Measurements from ENCODE around the gene DHH. TPM values are rescaled to one million over a fixed set of nuclear protein-coding genes. Genes with fewer than 3 reads are reported as not detected.

DHH gene
- total RNA-seq, 1 donor from 2014 or later, result 0.41 TPM

DNA sequence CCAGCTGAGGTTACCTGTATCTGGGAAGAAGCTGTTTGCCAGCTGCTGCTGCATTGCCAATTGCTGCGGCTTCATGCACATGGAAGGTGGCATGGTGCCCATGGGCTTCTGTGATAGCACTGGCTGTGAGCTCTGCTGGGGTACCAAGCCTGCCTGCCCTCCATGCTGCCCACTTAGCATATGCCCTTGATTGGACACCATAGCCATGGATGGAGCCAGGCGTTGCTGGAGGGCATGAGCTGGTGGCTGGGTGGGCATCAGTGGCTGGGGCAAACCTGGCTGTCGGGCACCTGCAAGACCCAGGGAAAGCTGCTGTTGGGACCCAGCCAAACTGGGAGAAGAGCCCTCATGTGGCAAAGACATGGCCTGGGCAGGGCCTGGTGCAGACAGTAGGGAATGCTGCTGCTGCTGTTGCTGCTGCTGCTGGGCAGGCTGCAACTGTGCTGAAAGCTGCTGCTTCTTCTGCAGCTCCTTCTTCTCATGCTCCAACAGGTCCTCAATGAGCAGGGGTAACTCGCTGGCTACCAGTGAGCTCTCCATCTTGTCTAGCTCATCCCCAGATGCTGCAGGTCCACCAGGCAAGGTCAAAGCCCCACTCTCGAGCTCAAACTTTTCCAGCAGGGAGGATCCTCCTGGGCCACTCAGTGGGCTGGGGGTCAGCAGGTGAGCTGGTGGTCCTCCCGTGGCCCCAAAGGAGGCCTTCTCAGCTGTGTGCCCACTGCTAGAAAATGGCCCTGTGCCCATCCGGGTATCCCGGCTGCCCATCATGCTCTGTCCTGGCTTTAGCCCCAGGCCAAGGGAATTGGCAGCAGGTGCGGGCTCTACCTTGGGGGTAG is 57.3 kb downstream of the DHH start:
- DNase-seq (ENCODE audit: low spot score in 2 of 2) (no peak), FAIRE-seq (no peak)

Small RNAs within 50 kb of the gene (small RNA-seq; reads per million reads assigned to genes)
- not detected for gene RF00019

Other genes starting within 250 kb of the DHH start
- 55.8 TPM for gene DDX23, start 242.6 kb downstream of the DHH start, total RNA-seq
- gene RND1, start 228.9 kb downstream of the DHH start, total RNA-seq, result 24.9 TPM
- 3.3 TPM for gene FKBP11, start 169.3 kb downstream of the DHH start, total RNA-seq
- gene ARF3, start 137.3 kb downstream of the DHH start, total RNA-seq, result 67.7 TPM
- 3.7 TPM for gene WNT10B, start 123.1 kb downstream of the DHH start, total RNA-seq
- not detected for gene WNT1, start 116.5 kb downstream of the DHH start, total RNA-seq
- gene DDN, start 95.4 kb downstream of the DHH start, total RNA-seq, result 14.7 TPM
- gene PRKAG1, start 76.0 kb downstream of the DHH start, total RNA-seq, result 29.3 TPM
- 14.7 TPM for gene KMT2D, start 34.0 kb downstream of the DHH start, total RNA-seq
- gene RHEBL1, start 24.8 kb downstream of the DHH start, total RNA-seq, result 1.2 TPM
- 83.6 TPM for gene LMBR1L, start 16.0 kb upstream of the DHH start, total RNA-seq
- gene TUBA1B, start 36.6 kb upstream of the DHH start, total RNA-seq, result 1,528 TPM
- gene TUBA1A, start 94.3 kb upstream of the DHH start, total RNA-seq, result 15,800 TPM
- gene TUBA1C, start 170.3 kb upstream of the DHH start, total RNA-seq, result 55.0 TPM
- gene PRPH, start 200.3 kb upstream of the DHH start, total RNA-seq, result 0.82 TPM
- 2.9 TPM for gene TROAP, start 228.5 kb upstream of the DHH start, total RNA-seq
- 0.41 TPM for gene C1QL4, start 242.4 kb upstream of the DHH start, total RNA-seq

Measured in frontal cortex (tissue), 4 donors.